Dedifferentiated amniotic fluid mesenchymal stem cell (primary cell): ENCODE measurements around the gene LARGE1.
"Not testable (repeated sequence)": the region's sequence is repeated elsewhere in the genome, so short reads cannot be mapped to it uniquely, and the experiment has no call there.

Experiments used
- DNase-seq: peaks from one replicate; pipeline ENCODE4 v3.0.0-alpha.2; 2016; ENCODE audit errors: extremely low spot score

The LARGE1 gene

GRCh38 chr22:33474587-33474986 is 445.7 kb downstream of the LARGE1 start:
- DNase-seq: no peak

- peak; percentile 25 for DNase-seq
Measured at GRCh38 chr22:33472462-33473344, 447.6 kb downstream of the LARGE1 start.

- no peak for DNase-seq
Measured at GRCh38 chr22:33470456-33470855, 449.8 kb downstream of the LARGE1 start.

GRCh38 chr22:33467620-33468095 is 452.6 kb downstream of the LARGE1 start:
- DNase-seq: no peak

GRCh38 chr22:33467080-33467479 is 453.2 kb downstream of the LARGE1 start:
- no peak for DNase-seq

GRCh38 chr22:33465554-33465953 is 454.7 kb downstream of the LARGE1 start:
- DNase-seq: no peak

- no peak for DNase-seq
Measured at GRCh38 chr22:33464698-33465097, 455.6 kb downstream of the LARGE1 start.

GRCh38 chr22:33461698-33462434 is 458.4 kb downstream of the LARGE1 start:
- DNase-seq: no peak

- not testable (repeated sequence) for DNase-seq
Measured at GRCh38 chr22:33461245-33461644, 459.0 kb downstream of the LARGE1 start.

GRCh38 chr22:33459137-33459536 is 461.1 kb downstream of the LARGE1 start:
- DNase-seq: no peak

GRCh38 chr22:33456511-33456910 is 463.8 kb downstream of the LARGE1 start:
- DNase-seq: no peak

- DNase-seq: no peak
Measured at GRCh38 chr22:33455036-33455435, 465.2 kb downstream of the LARGE1 start.

GRCh38 chr22:33451866-33452469 is 468.3 kb downstream of the LARGE1 start:
- no peak for DNase-seq

GRCh38 chr22:33450756-33451155 is 469.5 kb downstream of the LARGE1 start:
- no peak for DNase-seq

GRCh38 chr22:33447733-33448132 is 472.5 kb downstream of the LARGE1 start:
- DNase-seq: no peak

GRCh38 chr22:33443683-33444082 is 476.6 kb downstream of the LARGE1 start:
- DNase-seq: no peak

GRCh38 chr22:33440756-33441155 is 479.5 kb downstream of the LARGE1 start:
- DNase-seq: no peak

GRCh38 chr22:33438273-33438672 is 482.0 kb downstream of the LARGE1 start:
- peak; percentile 75 for DNase-seq

GRCh38 chr22:33431300-33431699 is 489.0 kb downstream of the LARGE1 start:
- no peak for DNase-seq

- no peak for DNase-seq
Measured at GRCh38 chr22:33429281-33429680, 491.0 kb downstream of the LARGE1 start.

- DNase-seq: no peak
Measured at GRCh38 chr22:33427461-33427860, 492.8 kb downstream of the LARGE1 start.

GRCh38 chr22:33426451-33426850 is 493.8 kb downstream of the LARGE1 start:
- DNase-seq: no peak
